ENCODE data around the gene CD19. TPM values are rescaled to one million over a fixed set of nuclear protein-coding genes. Genes with fewer than 3 reads are reported as not detected.

The CD19 gene
- total RNA-seq, 1 experiment from 2014 or later = not detected

DNA sequence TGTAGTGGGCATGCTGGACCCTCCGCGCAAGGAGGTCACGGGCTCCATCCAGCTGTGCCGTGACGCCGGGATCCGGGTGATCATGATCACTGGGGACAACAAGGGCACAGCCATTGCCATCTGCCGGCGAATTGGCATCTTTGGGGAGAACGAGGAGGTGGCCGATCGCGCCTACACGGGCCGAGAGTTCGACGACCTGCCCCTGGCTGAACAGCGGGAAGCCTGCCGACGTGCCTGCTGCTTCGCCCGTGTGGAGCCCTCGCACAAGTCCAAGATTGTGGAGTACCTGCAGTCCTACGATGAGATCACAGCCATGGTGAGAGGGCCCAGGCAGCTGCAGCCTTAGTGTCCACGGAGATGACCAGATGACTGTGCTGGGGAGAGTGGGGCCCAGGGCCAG, 31.2 kb upstream of the CD19 start:
- intact Hi-C loops (cut with micrococcal nuclease; ENCODE audit: unreplicated experiment) = no loop called here
- CTCF ChIA-PET = interaction anchor here (0.5 to 1.2 kb wide), 3 partner anchors 9 to 863 kb away, joined by 3 to 5 read pairs (median 4); no protein-coding TSS in a partner anchor
- DNase-seq = no peak
- Mint-ChIP-seq H3K27ac (ENCODE audit: unreplicated experiment) (no peak overlapping the region), H3K4me1 (ENCODE audit: low read depth, unreplicated experiment) (no peaks in the 10 kb centered on the region), H3K4me3 (ENCODE audit: low read depth, unreplicated experiment) (no peak overlapping the region), H3K36me3 (ENCODE audit: insufficient read depth, unreplicated experiment) (peaks cover 27% of the 10 kb centered on the region), H3K9me3 (ENCODE audit: low read depth, unreplicated experiment) (no peaks in the 10 kb centered on the region), H3K27me3 (ENCODE audit: unreplicated experiment) (no peaks in the 10 kb centered on the region)
- TF ChIP-seq, protein P1, sequence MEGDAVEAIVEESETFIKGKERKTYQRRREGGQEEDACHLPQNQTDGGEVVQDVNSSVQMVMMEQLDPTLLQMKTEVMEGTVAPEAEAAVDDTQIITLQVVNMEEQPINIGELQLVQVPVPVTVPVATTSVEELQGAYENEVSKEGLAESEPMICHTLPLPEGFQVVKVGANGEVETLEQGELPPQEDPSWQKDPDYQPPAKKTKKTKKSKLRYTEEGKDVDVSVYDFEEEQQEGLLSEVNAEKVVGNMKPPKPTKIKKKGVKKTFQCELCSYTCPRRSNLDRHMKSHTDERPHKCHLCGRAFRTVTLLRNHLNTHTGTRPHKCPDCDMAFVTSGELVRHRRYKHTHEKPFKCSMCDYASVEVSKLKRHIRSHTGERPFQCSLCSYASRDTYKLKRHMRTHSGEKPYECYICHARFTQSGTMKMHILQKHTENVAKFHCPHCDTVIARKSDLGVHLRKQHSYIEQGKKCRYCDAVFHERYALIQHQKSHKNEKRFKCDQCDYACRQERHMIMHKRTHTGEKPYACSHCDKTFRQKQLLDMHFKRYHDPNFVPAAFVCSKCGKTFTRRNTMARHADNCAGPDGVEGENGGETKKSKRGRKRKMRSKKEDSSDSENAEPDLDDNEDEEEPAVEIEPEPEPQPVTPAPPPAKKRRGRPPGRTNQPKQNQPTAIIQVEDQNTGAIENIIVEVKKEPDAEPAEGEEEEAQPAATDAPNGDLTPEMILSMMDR (IDR thresholded peaks at IDR 0.05; ENCODE audit: unreplicated experiment) = no peak
- no TSS peak for BruUV-seq (replicated peaks)

DNA sequence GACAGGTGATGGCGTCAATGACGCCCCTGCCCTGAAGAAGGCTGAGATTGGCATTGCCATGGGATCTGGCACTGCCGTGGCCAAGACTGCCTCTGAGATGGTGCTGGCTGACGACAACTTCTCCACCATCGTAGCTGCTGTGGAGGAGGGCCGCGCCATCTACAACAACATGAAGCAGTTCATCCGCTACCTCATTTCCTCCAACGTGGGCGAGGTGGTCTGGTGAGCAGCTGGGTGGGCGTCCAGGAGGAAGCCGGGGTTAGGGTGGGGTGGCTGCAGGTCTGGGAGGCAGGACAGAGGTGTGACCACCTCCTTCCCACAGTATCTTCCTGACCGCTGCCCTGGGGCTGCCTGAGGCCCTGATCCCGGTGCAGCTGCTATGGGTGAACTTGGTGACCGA, 29.9 kb upstream of the CD19 start:
- DNase-seq = no peak
- BruUV-seq (replicated peaks) = no TSS peak
- H3K27me3 Mint-ChIP-seq (ENCODE audit: unreplicated experiment) = no peaks in the 10 kb centered on the region
- no peak overlapping the region for H3K27ac Mint-ChIP-seq (ENCODE audit: unreplicated experiment)
- intact Hi-C loops (cut with micrococcal nuclease; ENCODE audit: unreplicated experiment) = no loop called here
- no peaks in the 10 kb centered on the region for H3K4me1 Mint-ChIP-seq (ENCODE audit: low read depth, unreplicated experiment)
- H3K36me3 Mint-ChIP-seq (ENCODE audit: insufficient read depth, unreplicated experiment) = peaks cover 29% of the 10 kb centered on the region
- CTCF ChIA-PET = no interaction called here
- H3K9me3 Mint-ChIP-seq (ENCODE audit: low read depth, unreplicated experiment) = no peaks in the 10 kb centered on the region
- TF ChIP-seq, protein P1 (IDR thresholded peaks at IDR 0.05; ENCODE audit: unreplicated experiment) = no peak
- no peak overlapping the region for H3K4me3 Mint-ChIP-seq (ENCODE audit: low read depth, unreplicated experiment)

DNA sequence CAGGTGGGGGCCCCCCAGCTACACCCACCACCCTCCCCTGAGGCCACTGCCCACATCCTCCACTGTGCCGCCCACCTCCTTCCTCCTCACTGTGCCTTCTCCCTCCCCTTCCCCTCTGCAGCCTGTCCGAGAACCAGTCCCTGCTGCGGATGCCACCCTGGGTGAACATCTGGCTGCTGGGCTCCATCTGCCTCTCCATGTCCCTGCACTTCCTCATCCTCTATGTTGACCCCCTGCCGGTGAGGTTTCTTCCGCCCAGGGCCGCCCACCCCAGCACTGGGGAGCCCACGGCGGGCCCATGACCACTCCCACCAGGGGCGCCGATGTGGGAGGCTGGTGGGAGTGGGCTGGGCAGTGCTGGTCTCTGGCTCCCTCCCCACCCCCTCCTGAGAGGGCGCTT, 28.9 kb upstream of the CD19 start:
- Mint-ChIP-seq H3K36me3 (ENCODE audit: insufficient read depth, unreplicated experiment) (peaks cover 26% of the 10 kb centered on the region), H3K27ac (ENCODE audit: unreplicated experiment) (no peak overlapping the region), H3K9me3 (ENCODE audit: low read depth, unreplicated experiment) (no peaks in the 10 kb centered on the region), H3K4me1 (ENCODE audit: low read depth, unreplicated experiment) (no peaks in the 10 kb centered on the region), H3K27me3 (ENCODE audit: unreplicated experiment) (no peaks in the 10 kb centered on the region), H3K4me3 (ENCODE audit: low read depth, unreplicated experiment) (no peak overlapping the region)
- no peak for DNase-seq
- intact Hi-C loops (cut with micrococcal nuclease; ENCODE audit: unreplicated experiment) = no loop called here
- CTCF ChIA-PET = no interaction called here
- no TSS peak for BruUV-seq (replicated peaks)
- TF ChIP-seq, protein P1 (IDR thresholded peaks at IDR 0.05; ENCODE audit: unreplicated experiment) = no peak

DNA sequence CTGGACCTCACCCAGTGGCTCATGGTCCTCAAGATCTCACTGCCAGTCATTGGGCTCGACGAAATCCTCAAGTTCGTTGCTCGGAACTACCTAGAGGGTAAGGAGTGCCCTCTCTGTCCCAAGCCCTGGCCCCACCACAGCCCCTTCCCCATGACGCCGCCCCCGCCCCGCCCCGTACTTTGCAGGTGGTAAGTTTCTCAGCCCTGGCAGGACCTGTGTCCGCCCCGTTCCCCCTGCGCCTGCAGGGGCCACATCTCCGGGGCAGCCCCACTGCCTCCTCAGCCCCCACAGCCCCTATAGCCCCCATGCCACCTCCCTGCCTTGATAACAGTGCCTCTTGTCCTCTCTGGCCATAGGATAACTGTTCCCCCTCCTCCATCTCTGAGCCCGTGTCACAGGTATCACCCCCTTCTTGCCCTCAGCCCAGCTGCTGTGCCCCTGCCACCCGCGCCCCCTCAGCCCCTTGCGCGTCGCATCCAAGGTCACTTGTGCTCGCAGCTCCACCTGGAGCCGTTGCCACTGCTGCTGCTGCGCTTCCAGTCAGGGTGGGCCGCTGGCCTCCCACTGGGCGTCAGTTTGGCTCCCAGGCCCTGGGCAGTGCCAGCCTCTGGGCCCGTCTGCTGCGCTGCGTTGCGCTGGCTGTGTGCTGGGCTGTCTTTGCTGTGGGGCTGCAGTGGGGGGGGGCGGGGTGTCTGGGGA, 28.3 kb upstream of the CD19 start:
- Mint-ChIP-seq H3K27me3 (ENCODE audit: unreplicated experiment) (no peaks in the 10 kb centered on the region), H3K4me3 (ENCODE audit: low read depth, unreplicated experiment) (no peak overlapping the region), H3K27ac (ENCODE audit: unreplicated experiment) (no peak overlapping the region), H3K9me3 (ENCODE audit: low read depth, unreplicated experiment) (no peaks in the 10 kb centered on the region), H3K36me3 (ENCODE audit: insufficient read depth, unreplicated experiment) (peaks cover 23% of the 10 kb centered on the region), H3K4me1 (ENCODE audit: low read depth, unreplicated experiment) (no peaks in the 10 kb centered on the region)
- DNase-seq = no peak
- CTCF ChIA-PET = interaction anchor here (0.7 kb wide), 1 partner anchor 358 kb away, joined by 3 read pairs; no protein-coding TSS in a partner anchor
- BruUV-seq (replicated peaks) = no TSS peak
- TF ChIP-seq, protein P1 (IDR thresholded peaks at IDR 0.05; ENCODE audit: unreplicated experiment) = no peak
- intact Hi-C loops (cut with micrococcal nuclease; ENCODE audit: unreplicated experiment) = no loop called here
